ENCODE results near the gene BEAN1.

DNA sequence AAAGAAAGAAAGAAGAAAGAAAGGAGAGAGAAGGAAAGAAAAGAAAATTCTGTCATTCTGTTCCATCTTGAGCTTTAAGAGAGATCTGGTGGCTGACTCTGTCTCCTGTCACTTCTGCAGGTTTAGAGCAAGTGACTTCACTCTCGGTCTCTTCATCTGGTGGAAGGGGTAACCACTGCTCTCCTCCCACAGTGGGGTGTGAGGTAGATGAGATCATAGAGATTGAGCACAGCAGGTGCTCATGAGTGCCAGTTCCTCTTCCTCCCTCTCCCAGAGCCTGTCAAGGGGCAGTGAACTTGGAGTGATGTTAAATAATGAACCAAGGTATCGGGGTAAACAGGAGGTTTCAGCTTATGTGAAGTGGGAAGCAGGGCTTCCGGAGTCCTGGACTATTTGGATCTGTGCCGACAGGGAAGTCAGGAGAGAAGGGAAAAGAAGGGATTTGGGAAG lies 47.7 kb downstream of the BEAN1 start:
- TF ChIP-seq, protein P1, sequence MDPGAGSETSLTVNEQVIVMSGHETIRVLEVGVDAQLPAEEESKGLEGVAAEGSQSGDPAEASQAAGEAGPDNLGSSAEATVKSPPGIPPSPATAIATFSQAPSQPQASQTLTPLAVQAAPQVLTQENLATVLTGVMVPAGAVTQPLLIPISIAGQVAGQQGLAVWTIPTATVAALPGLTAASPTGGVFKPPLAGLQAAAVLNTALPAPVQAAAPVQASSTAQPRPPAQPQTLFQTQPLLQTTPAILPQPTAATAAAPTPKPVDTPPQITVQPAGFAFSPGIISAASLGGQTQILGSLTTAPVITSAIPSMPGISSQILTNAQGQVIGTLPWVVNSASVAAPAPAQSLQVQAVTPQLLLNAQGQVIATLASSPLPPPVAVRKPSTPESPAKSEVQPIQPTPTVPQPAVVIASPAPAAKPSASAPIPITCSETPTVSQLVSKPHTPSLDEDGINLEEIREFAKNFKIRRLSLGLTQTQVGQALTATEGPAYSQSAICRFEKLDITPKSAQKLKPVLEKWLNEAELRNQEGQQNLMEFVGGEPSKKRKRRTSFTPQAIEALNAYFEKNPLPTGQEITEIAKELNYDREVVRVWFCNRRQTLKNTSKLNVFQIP (CRISPR knock-in tag; IDR thresholded peaks at IDR 0.05; ENCODE audit: borderline replicate concordance, low read depth) = no peak
- TF ChIP-seq ZNF70 (CRISPR knock-in tag; IDR thresholded peaks at IDR 0.05) (no peak), ZFP30 (CRISPR knock-in tag; IDR thresholded peaks at IDR 0.05) (no peak), ARNTL (CRISPR knock-in tag; IDR thresholded peaks at IDR 0.05; ENCODE audit: borderline replicate concordance, low read depth) (no peak), PATZ1 (CRISPR knock-in tag; IDR thresholded peaks at IDR 0.05; ENCODE audit: borderline replicate concordance) (no peak), ISL1 (CRISPR knock-in tag; IDR thresholded peaks at IDR 0.05) (no peak), SNAI2 (CRISPR knock-in tag; IDR thresholded peaks at IDR 0.05) (no peak), CSDC2 (CRISPR knock-in tag; IDR thresholded peaks at IDR 0.05) (no peak), PPARA (CRISPR knock-in tag; IDR thresholded peaks at IDR 0.05; ENCODE audit: borderline replicate concordance) (no peak)

All from SK-N-SH treated with all-trans-retinoic acid at 6 μM for 48 hours (cell line).